H9 (cell line): ENCODE data around the gene ANKRD65. TPM values are rescaled to one million over a fixed set of nuclear protein-coding genes. Genes with fewer than 3 reads are reported as not detected.
A peak's percentile ranks its signal among the peaks of the same experiment; 100 is the strongest.

ENCODE experiments used
- DNase-seq: peaks from one replicate; pipeline ENCODE4 v3.0.0-alpha.2; 2017
- H2AFZ ChIP-seq: one replicate; pipeline ENCODE4 v1.6.1; 2013; ENCODE audit warnings: mild to moderate bottlenecking, low read length, control low read depth, moderate library complexity
- H2AK5ac ChIP-seq: 2 replicates; pipeline ENCODE4 v1.6.1; 2013; ENCODE audit warnings: low read length, control low read depth, mixed read lengths; ENCODE audit not compliant: insufficient read length
- H2BK120ac ChIP-seq: one replicate; pipeline ENCODE4 v1.6.1; 2013; ENCODE audit warnings: low read depth, mild to moderate bottlenecking, low read length, control low read depth, inconsistent platforms; ENCODE audit not compliant: poor library complexity, severe bottlenecking
- H2BK12ac ChIP-seq: 2 replicates; pipeline ENCODE4 v1.6.1; 2013; ENCODE audit warnings: low read length, control low read depth, mixed read lengths, low read depth; ENCODE audit not compliant: insufficient read length
- H2BK15ac ChIP-seq: 2 replicates; pipeline ENCODE4 v1.6.1; 2013; ENCODE audit warnings: low read depth, low read length, control low read depth
- H2BK20ac ChIP-seq: one replicate; pipeline ENCODE4 v1.6.1; 2013; ENCODE audit warnings: low read depth, mild to moderate bottlenecking, low read length, control low read depth, inconsistent platforms; ENCODE audit not compliant: poor library complexity, severe bottlenecking
- H2BK5ac ChIP-seq: 2 replicates; pipeline ENCODE4 v1.6.1; 2013; ENCODE audit warnings: low read length, control low read depth, mixed read lengths; ENCODE audit not compliant: insufficient read length
- H3K14ac ChIP-seq: 2 replicates; pipeline ENCODE4 v1.6.1; 2013; ENCODE audit warnings: low read length, control low read depth; ENCODE audit not compliant: insufficient read depth
- H3K18ac ChIP-seq: 2 replicates; pipeline ENCODE4 v1.6.1; 2013; ENCODE audit warnings: low read depth, mild to moderate bottlenecking, mixed read lengths, low read length, control low read depth; ENCODE audit not compliant: insufficient read length
- H3K23ac ChIP-seq: 2 replicates; pipeline ENCODE4 v1.6.1; 2013; ENCODE audit warnings: low read length, control low read depth, mixed read lengths, low read depth; ENCODE audit not compliant: insufficient read length
- H3K23me2 ChIP-seq: 2 replicates; pipeline ENCODE4 v1.6.1; 2013; ENCODE audit warnings: low read depth, mild to moderate bottlenecking, mixed read lengths, low read length, control low read depth; ENCODE audit not compliant: insufficient read length, poor library complexity, severe bottlenecking
- H3K27ac ChIP-seq: 2 replicates; pipeline ENCODE4 v1.5.1; 2013; ENCODE audit warnings: low read length, control low read depth, mixed read lengths, low read depth; ENCODE audit not compliant: insufficient read length
- H3K27me3 ChIP-seq: 2 replicates; pipeline ENCODE4 v1.6.1; 2013; ENCODE audit warnings: low read length, control low read depth, inconsistent platforms; ENCODE audit not compliant: insufficient read depth
- H3K4ac ChIP-seq: 2 replicates; pipeline ENCODE4 v1.6.1; 2013; ENCODE audit warnings: low read depth, mild to moderate bottlenecking, control low read depth, inconsistent platforms, low read length, moderate library complexity
- H3K4me1 ChIP-seq: 2 replicates; pipeline ENCODE4 v1.6.1; 2013; ENCODE audit warnings: low read length, control low read depth, inconsistent platforms; ENCODE audit not compliant: insufficient read depth
- H3K4me2 ChIP-seq: 2 replicates; pipeline ENCODE4 v1.6.1; 2013; ENCODE audit warnings: low read length, control low read depth, mixed read lengths; ENCODE audit not compliant: insufficient read length, insufficient read depth
- H3K56ac ChIP-seq: 2 replicates; pipeline ENCODE4 v1.6.1; 2013; ENCODE audit warnings: low read depth, mild to moderate bottlenecking, mixed read lengths, low read length, control low read depth; ENCODE audit not compliant: insufficient read length
- H3K79me1 ChIP-seq: 2 replicates; pipeline ENCODE4 v1.6.1; 2013; ENCODE audit warnings: low read depth, mild to moderate bottlenecking, moderate library complexity, low read length, control low read depth, inconsistent platforms; ENCODE audit not compliant: insufficient read depth, poor library complexity, severe bottlenecking
- H3K79me2 ChIP-seq: 2 replicates; pipeline ENCODE4 v1.6.1; 2013; ENCODE audit warnings: low read length, control low read depth, inconsistent platforms; ENCODE audit not compliant: insufficient read depth
- H3K9ac ChIP-seq: 2 replicates; pipeline ENCODE4 v1.6.1; 2013; ENCODE audit warnings: low read length, control low read depth, mixed read lengths; ENCODE audit not compliant: insufficient read length; ENCODE audit errors: extremely low read depth
- H3K9me3 ChIP-seq: one replicate; pipeline ENCODE4 v1.6.1; 2013; ENCODE audit warnings: low read depth, low read length, inconsistent platforms; ENCODE audit not compliant: control insufficient read depth
- H3T11ph ChIP-seq: one replicate; pipeline ENCODE4 v1.6.1; 2013; ENCODE audit warnings: mild to moderate bottlenecking, low read length, control low read depth, inconsistent platforms
- H4K20me1 ChIP-seq: one replicate; pipeline ENCODE4 v1.6.1; 2013; ENCODE audit not compliant: control insufficient read depth, insufficient read length, insufficient read depth
- H4K5ac ChIP-seq: 2 replicates; pipeline ENCODE4 v1.6.1; 2013; ENCODE audit warnings: low read depth, mild to moderate bottlenecking, mixed read lengths, low read length, control low read depth; ENCODE audit not compliant: insufficient read length
- H4K8ac ChIP-seq: replicated peaks from 2 replicates; pipeline ENCODE4 v1.6.1; 2013; ENCODE audit warnings: low read length, control low read depth, mixed read lengths, low read depth; ENCODE audit not compliant: insufficient read length
- H4K91ac ChIP-seq: 2 replicates; pipeline ENCODE4 v1.6.1; 2013; ENCODE audit warnings: low read depth, mild to moderate bottlenecking, moderate library complexity, mixed read lengths, low read length, control low read depth; ENCODE audit not compliant: insufficient read length
- H3K27ac Mint-ChIP-seq, 3 experiments: 2 replicates in 2 of 3; 3 replicates in 1 of 3; pipeline ENCODE4 v1.8.0; 2020 to 2021; ENCODE audit warnings: mixed read lengths in 3 of 3, mild to moderate bottlenecking in 1 of 3, moderate library complexity in 1 of 3
- H3K27me3 Mint-ChIP-seq: 2 replicates; pipeline ENCODE4 v1.8.0; 2021; ENCODE audit warnings: low read depth, mild to moderate bottlenecking, moderate library complexity, mixed read lengths
- H3K36me3 Mint-ChIP-seq, 3 experiments: 2 replicates in 2 of 3; 3 replicates in 1 of 3; pipeline ENCODE4 v1.8.0; 2020 to 2021; ENCODE audit warnings: low read depth in 3 of 3, mixed read lengths in 3 of 3; ENCODE audit not compliant: insufficient read depth in 1 of 3
- H3K4me1 Mint-ChIP-seq, 2 experiments: 2 replicates each; pipeline ENCODE4 v1.8.0; 2020; ENCODE audit warnings: mixed read lengths in 2 of 2
- H3K4me3 Mint-ChIP-seq, 2 experiments: 2 replicates in 1 of 2; 3 replicates in 1 of 2; pipeline ENCODE4 v1.8.0; 2020 to 2021; ENCODE audit warnings: mild to moderate bottlenecking in 2 of 2, mixed read lengths in 2 of 2, moderate library complexity in 1 of 2
- H3K9me3 Mint-ChIP-seq, 2 experiments: 2 replicates in 1 of 2; 3 replicates in 1 of 2; pipeline ENCODE4 v1.8.0; 2020; ENCODE audit warnings: mild to moderate bottlenecking in 2 of 2, mixed read lengths in 2 of 2, moderate library complexity in 1 of 2
- WGBS: extraction: QIAGEN DNeasy Blood & Tissue Kit; methylation state at CpG from one replicate; pipeline ENCODE4 v1.1.7; 2013; ENCODE audit warnings: missing lambda C conversion rate, low lambda C conversion rate, mixed read lengths; ENCODE audit not compliant: insufficient read length; ENCODE audit errors: extremely low coverage; 5-methylcytosine and 5-hydroxymethylcytosine counted together
- total RNA-seq: library from RNA; stranded (reverse); gene quantifications from 2 replicates; pipeline ENCODE4 v1.2.1, GENCODE V29; 2021
- TF ChIP-seq, protein P1 (sequence below): fragments of 200-600 bp; sonication (generic); conservative IDR thresholded peaks from 3 replicates; pipeline ENCODE4 v1.8.0; 2021; ENCODE audit warnings: antibody characterized with exemption, mild to moderate bottlenecking

Gene ANKRD65
- total RNA-seq, 1 experiment from 2014 or later = 3.1 TPM

DNA sequence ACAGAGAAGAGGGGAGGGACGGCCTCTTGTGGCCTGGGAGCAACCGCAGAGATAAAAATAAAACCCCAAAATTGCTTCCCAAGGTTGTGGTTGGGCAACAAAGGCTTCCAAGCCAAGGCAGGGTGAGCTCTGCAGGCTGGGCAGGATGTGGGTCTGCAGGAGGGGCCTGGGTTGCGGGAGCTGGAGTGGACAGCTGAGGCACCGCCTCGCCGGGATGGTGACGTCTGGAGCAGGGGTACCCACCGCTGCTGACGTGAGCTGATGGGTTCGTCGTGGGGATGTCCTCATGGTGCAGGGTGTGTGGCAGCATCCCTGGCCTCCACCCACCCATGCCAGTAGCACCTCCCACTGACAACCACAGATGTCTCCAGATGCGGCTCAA is 49.7 kb downstream of the ANKRD65 start:
- H4K20me1 ChIP-seq = no peaks in the 10 kb centered on the region
- no peak overlapping the region; the same call in 1 of the 2 replicates for H3K4ac ChIP-seq
- H3K4me2 ChIP-seq = no peak overlapping the region
- H4K5ac ChIP-seq = no peak overlapping the region
- H3K36me3 Mint-ChIP-seq = peaks cover 6 to 20% (median 12%) of the 10 kb centered on the region in 3 experiments
- H3K18ac ChIP-seq = peak overlapping the region; percentile 25
- H3K4me1 Mint-ChIP-seq = peaks cover 3 to 8% of the 10 kb centered on the region in 2 experiments
- H4K91ac ChIP-seq = no peak overlapping the region
- no peak overlapping the region for H3K27ac ChIP-seq
- H3K9ac ChIP-seq = no peak overlapping the region
- no peaks in the 10 kb centered on the region for H3K27me3 ChIP-seq
- H3K23me2 ChIP-seq = peaks cover 10% of the 10 kb centered on the region
- H2BK120ac ChIP-seq = no peak overlapping the region
- no peak overlapping the region for H2BK5ac ChIP-seq
- H3K4me1 ChIP-seq = no peaks in the 10 kb centered on the region; the same call in 1 of the 2 replicates
- H3K23ac ChIP-seq = no peak overlapping the region
- H2BK20ac ChIP-seq = no peak overlapping the region
- no peak overlapping the region for H3K14ac ChIP-seq
- no peak overlapping the region for H2AK5ac ChIP-seq
- H3T11ph ChIP-seq = no peak overlapping the region
- H3K9me3 ChIP-seq = peaks cover 13% of the 10 kb centered on the region
- no peak overlapping the region for H2BK12ac ChIP-seq
- peaks cover 13% of the 10 kb centered on the region for H3K79me1 ChIP-seq
- no peak overlapping the region for H3K4me3 Mint-ChIP-seq
- peaks cover 4% of the 10 kb centered on the region; the same call in 1 of the 2 replicates for H3K79me2 ChIP-seq
- no peaks in the 10 kb centered on the region; a peak in 1 of 5 replicates for H3K9me3 Mint-ChIP-seq
- no peak overlapping the region for H3K56ac ChIP-seq
- DNase-seq = no peak
- H4K8ac ChIP-seq = no peak overlapping the region
- no peak overlapping the region for H2AFZ ChIP-seq
- no peak overlapping the region for H3K27ac Mint-ChIP-seq
- TF ChIP-seq, protein P1, sequence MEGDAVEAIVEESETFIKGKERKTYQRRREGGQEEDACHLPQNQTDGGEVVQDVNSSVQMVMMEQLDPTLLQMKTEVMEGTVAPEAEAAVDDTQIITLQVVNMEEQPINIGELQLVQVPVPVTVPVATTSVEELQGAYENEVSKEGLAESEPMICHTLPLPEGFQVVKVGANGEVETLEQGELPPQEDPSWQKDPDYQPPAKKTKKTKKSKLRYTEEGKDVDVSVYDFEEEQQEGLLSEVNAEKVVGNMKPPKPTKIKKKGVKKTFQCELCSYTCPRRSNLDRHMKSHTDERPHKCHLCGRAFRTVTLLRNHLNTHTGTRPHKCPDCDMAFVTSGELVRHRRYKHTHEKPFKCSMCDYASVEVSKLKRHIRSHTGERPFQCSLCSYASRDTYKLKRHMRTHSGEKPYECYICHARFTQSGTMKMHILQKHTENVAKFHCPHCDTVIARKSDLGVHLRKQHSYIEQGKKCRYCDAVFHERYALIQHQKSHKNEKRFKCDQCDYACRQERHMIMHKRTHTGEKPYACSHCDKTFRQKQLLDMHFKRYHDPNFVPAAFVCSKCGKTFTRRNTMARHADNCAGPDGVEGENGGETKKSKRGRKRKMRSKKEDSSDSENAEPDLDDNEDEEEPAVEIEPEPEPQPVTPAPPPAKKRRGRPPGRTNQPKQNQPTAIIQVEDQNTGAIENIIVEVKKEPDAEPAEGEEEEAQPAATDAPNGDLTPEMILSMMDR = no peak
- H3K27me3 Mint-ChIP-seq = peaks cover 5% of the 10 kb centered on the region; the same call in 1 of the 2 replicates
- H2BK15ac ChIP-seq = no peak overlapping the region
- WGBS = no CpG with 5 or more reads among the region's 12 CpGs
